ENCODE data around the gene MRRF.

The MRRF gene

GRCh38 chr9:122218935-122219855, 45.5 kb upstream of the MRRF start:
- TF ChIP-seq CTCF (IDR thresholded peaks at IDR 0.05; ENCODE audit: insufficient read depth, low read depth, low read length, missing control alignments): no peak
- peak overlapping the region; percentile 19 for H3K4me3 ChIP-seq (ENCODE audit: low read length)
- DNase-seq (ENCODE audit: low read depth): no peak

- H3K4me3 ChIP-seq (ENCODE audit: low read length): no peak overlapping the region
- DNase-seq (ENCODE audit: low read depth): no peak
- no peak for TF ChIP-seq CTCF (IDR thresholded peaks at IDR 0.05; ENCODE audit: insufficient read depth, low read depth, low read length, missing control alignments)
Measured at GRCh38 chr9:122219856-122220672, 44.6 kb upstream of the MRRF start.

- no peak for DNase-seq (ENCODE audit: low read depth)
- no peak for TF ChIP-seq CTCF (IDR thresholded peaks at IDR 0.05; ENCODE audit: insufficient read depth, low read depth, low read length, missing control alignments)
- H3K4me3 ChIP-seq (ENCODE audit: low read length): no peak overlapping the region
Measured at GRCh38 chr9:122220673-122221182, 44.0 kb upstream of the MRRF start.

GRCh38 chr9:122221183-122221811, 43.4 kb upstream of the MRRF start:
- DNase-seq (ENCODE audit: low read depth): no peak
- no peak for TF ChIP-seq CTCF (IDR thresholded peaks at IDR 0.05; ENCODE audit: insufficient read depth, low read depth, low read length, missing control alignments)
- no peak overlapping the region for H3K4me3 ChIP-seq (ENCODE audit: low read length)

- DNase-seq (ENCODE audit: low read depth): no peak
- TF ChIP-seq CTCF (IDR thresholded peaks at IDR 0.05; ENCODE audit: insufficient read depth, low read depth, low read length, missing control alignments): no peak
Measured at GRCh38 chr9:122222791-122223190, 41.9 kb upstream of the MRRF start.

GRCh38 chr9:122223435-122223834, 41.2 kb upstream of the MRRF start:
- no peak for DNase-seq (ENCODE audit: low read depth)
- H3K4me3 ChIP-seq (ENCODE audit: low read length): no peak overlapping the region
- TF ChIP-seq CTCF (IDR thresholded peaks at IDR 0.05; ENCODE audit: insufficient read depth, low read depth, low read length, missing control alignments): no peak

More at GRCh38 chr9:122222791-122223190, 41.9 kb upstream of the MRRF start:
- no peak overlapping the region for H3K4me3 ChIP-seq (ENCODE audit: low read length)

Data from epithelial cell of esophagus (primary cell).